Stimulated activated CD8-positive, alpha-beta memory T cell treated with anti-CD3 and anti-CD28 coated beads, Interleukin-15, amount 100 ng/mL, for 1 hour (primary cell): ENCODE data around the gene HUS1B.
"Not testable (repeated sequence)": the region's sequence is repeated elsewhere in the genome, so short reads cannot be mapped to it uniquely, and the experiment has no call there.

ENCODE experiments used
- DNase-seq: peaks from one replicate; pipeline ENCODE4 v3.0.0-alpha.2; 2020; ENCODE audit warnings: low read depth

HUS1B gene

GRCh38 chr6:656460-657252 lies at the start of gene HUS1B:
TSS of gene HUS1B (minus strand) at chr6:657100. CDS start at chr6:656944, 156 bp downstream.
- DNase-seq = no peak

- no peak for DNase-seq
Measured at GRCh38 chr6:706146-706545, 49.2 kb upstream of the HUS1B start.

GRCh38 chr6:705047-705446 lies 48.1 kb upstream of the HUS1B start:
- no peak for DNase-seq

GRCh38 chr6:704046-704445 lies 47.1 kb upstream of the HUS1B start:
- no peak for DNase-seq

- no peak for DNase-seq
Measured at GRCh38 chr6:703552-703951, 46.7 kb upstream of the HUS1B start.

GRCh38 chr6:701700-702479 lies 45.0 kb upstream of the HUS1B start:
- no peak for DNase-seq

GRCh38 chr6:701215-701614 lies 44.3 kb upstream of the HUS1B start:
- DNase-seq = no peak

GRCh38 chr6:700490-700889 lies 43.6 kb upstream of the HUS1B start:
- no peak for DNase-seq

- no peak for DNase-seq
Measured at GRCh38 chr6:699319-699718, 42.4 kb upstream of the HUS1B start.

GRCh38 chr6:694431-695126 lies 37.7 kb upstream of the HUS1B start:
- DNase-seq = not testable (repeated sequence)

- no peak for DNase-seq
Measured at GRCh38 chr6:693723-694009, 36.8 kb upstream of the HUS1B start.

- peak; percentile 55 for DNase-seq
Measured at GRCh38 chr6:692858-693722, 36.2 kb upstream of the HUS1B start, which contains the start of gene EXOC2. TSS of gene EXOC2 (minus strand) at chr6:693139. CDS start at chr6:637818, 55,321 bp downstream.

GRCh38 chr6:692356-692851 lies 35.5 kb upstream of the HUS1B start:
- DNase-seq = peak; percentile 44

GRCh38 chr6:689223-689622 lies 32.3 kb upstream of the HUS1B start:
- no peak for DNase-seq

- DNase-seq = no peak
Measured at GRCh38 chr6:686497-686896, 29.6 kb upstream of the HUS1B start.

GRCh38 chr6:684831-685636 lies 28.1 kb upstream of the HUS1B start:
- no peak for DNase-seq

- DNase-seq = no peak
Measured at GRCh38 chr6:683742-684440, 27.0 kb upstream of the HUS1B start.

- no peak for DNase-seq
Measured at GRCh38 chr6:680666-681340, 23.9 kb upstream of the HUS1B start.

GRCh38 chr6:680251-680650 lies 23.4 kb upstream of the HUS1B start:
- no peak for DNase-seq

GRCh38 chr6:679282-679681 lies 22.4 kb upstream of the HUS1B start:
- DNase-seq = no peak
